ENCODE measurements around the gene LARGE1.

Gene LARGE1

DNA sequence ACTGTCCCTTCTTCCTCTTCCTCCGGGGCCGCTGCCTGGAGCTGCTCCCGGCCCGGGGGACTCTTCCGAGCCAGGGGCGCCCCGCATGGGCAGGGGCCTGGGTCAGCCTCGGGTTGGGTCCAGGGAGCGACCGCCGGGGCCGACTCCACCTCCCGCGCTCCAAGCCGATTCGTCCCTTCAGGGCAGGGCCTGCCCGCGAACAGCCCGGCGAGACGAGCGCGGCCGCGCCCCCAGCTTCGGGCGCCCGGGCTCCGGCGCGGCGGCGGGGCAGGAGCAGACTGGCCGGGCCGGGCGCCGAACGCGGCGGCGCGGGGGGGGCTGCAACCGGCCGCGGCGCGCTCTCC is at the start of gene LARGE1:
Gene LARGE1 (minus strand): TSS at position 280 of the 344 bp plus-strand sequence.
- DNase-seq (ENCODE audit: low read depth, low spot score), result no peak
- H3K27ac ChIP-seq, result peak within 1 kb of the TSS; percentile 32

- H3K27ac ChIP-seq, result no peak overlapping the region
- DNase-seq (ENCODE audit: low read depth, low spot score), result peak; percentile 8
Observed at GRCh38 chr22:33969045-33969444, 48.8 kb upstream of the LARGE1 start.

GRCh38 chr22:33964121-33964520 is 43.8 kb upstream of the LARGE1 start:
- no peak overlapping the region for H3K27ac ChIP-seq
- DNase-seq (ENCODE audit: low read depth, low spot score), result no peak

- no peak for DNase-seq (ENCODE audit: low read depth, low spot score)
- H3K27ac ChIP-seq, result no peak overlapping the region
Observed at GRCh38 chr22:33962409-33962808, 42.1 kb upstream of the LARGE1 start.

DNA sequence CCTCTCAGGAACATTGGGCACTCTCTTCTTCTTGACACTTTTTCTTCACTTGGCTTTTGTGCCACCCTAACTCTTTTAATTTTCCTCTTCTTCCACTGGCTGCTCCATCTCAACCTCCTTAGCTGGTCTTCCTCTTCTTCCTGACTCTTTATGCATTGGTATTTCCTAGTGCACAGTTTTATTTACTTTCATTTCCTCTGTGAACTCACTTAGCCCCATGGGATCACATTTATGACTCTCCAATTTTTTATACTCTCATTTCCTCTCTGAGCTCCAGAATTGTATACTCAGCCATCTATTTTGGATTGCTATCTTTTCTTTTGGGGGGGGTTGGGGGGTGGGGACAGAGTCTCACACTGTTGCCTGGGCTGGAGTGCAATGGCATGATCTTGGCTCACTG is 38.5 kb upstream of the LARGE1 start:
- DNase-seq (ENCODE audit: low read depth, low spot score), result no peak
- H3K27ac ChIP-seq, result no peak overlapping the region

GRCh38 chr22:33957086-33957485 is 36.8 kb upstream of the LARGE1 start:
- no peak for DNase-seq (ENCODE audit: low read depth, low spot score)
- no peak overlapping the region for H3K27ac ChIP-seq

- DNase-seq (ENCODE audit: low read depth, low spot score), result no peak
- no peak overlapping the region for H3K27ac ChIP-seq
Observed at GRCh38 chr22:33952776-33953175, 32.5 kb upstream of the LARGE1 start.

GRCh38 chr22:33940741-33941140 is 20.5 kb upstream of the LARGE1 start:
- H3K27ac ChIP-seq, result no peak overlapping the region
- no peak for DNase-seq (ENCODE audit: low read depth, low spot score)

DNA sequence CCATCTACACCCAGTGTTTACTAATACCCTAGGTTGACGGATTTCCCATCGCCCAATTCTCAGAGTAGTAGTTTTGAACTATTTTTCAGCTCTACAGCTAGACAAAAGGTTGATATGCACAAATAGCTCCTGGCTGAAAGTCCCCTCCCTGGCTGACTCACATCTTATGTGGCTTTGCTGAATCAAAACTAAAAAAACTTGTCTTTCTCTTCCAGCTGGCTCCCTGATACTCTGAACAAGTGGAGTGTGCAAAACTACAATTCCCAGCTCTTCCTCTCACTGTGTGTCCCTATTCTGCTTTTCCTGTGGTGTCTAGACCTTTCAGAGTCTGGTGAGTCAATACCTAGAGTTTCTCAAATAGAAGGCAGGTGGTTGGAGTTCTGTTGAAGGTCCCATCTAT is 12.7 kb upstream of the LARGE1 start:
- DNase-seq (ENCODE audit: low read depth, low spot score), result peak; percentile 10
- no peak overlapping the region for H3K27ac ChIP-seq

- no peak overlapping the region for H3K27ac ChIP-seq
- no peak for DNase-seq (ENCODE audit: low read depth, low spot score)
Observed at GRCh38 chr22:33931406-33931805, 11.1 kb upstream of the LARGE1 start.

GRCh38 chr22:33927752-33928151 is 7.5 kb upstream of the LARGE1 start:
- no peak for DNase-seq (ENCODE audit: low read depth, low spot score)

GRCh38 chr22:33925194-33925593 is 4.9 kb upstream of the LARGE1 start:
- H3K27ac ChIP-seq, result no peak overlapping the region
- DNase-seq (ENCODE audit: low read depth, low spot score), result no peak

More at GRCh38 chr22:33927752-33928151, 7.5 kb upstream of the LARGE1 start:
- no peak overlapping the region for H3K27ac ChIP-seq

GRCh38 chr22:33923660-33924246 is 3.5 kb upstream of the LARGE1 start:
- DNase-seq (ENCODE audit: low read depth, low spot score), result peak; percentile 29
- no peak overlapping the region for H3K27ac ChIP-seq

- no peak for DNase-seq (ENCODE audit: low read depth, low spot score)
- H3K27ac ChIP-seq, result no peak overlapping the region
Observed at GRCh38 chr22:33923033-33923432, 2.8 kb upstream of the LARGE1 start.

GRCh38 chr22:33922349-33922681 is 2.0 kb upstream of the LARGE1 start:
- no peak overlapping the region for H3K27ac ChIP-seq
- DNase-seq (ENCODE audit: low read depth, low spot score), result no peak

DNA sequence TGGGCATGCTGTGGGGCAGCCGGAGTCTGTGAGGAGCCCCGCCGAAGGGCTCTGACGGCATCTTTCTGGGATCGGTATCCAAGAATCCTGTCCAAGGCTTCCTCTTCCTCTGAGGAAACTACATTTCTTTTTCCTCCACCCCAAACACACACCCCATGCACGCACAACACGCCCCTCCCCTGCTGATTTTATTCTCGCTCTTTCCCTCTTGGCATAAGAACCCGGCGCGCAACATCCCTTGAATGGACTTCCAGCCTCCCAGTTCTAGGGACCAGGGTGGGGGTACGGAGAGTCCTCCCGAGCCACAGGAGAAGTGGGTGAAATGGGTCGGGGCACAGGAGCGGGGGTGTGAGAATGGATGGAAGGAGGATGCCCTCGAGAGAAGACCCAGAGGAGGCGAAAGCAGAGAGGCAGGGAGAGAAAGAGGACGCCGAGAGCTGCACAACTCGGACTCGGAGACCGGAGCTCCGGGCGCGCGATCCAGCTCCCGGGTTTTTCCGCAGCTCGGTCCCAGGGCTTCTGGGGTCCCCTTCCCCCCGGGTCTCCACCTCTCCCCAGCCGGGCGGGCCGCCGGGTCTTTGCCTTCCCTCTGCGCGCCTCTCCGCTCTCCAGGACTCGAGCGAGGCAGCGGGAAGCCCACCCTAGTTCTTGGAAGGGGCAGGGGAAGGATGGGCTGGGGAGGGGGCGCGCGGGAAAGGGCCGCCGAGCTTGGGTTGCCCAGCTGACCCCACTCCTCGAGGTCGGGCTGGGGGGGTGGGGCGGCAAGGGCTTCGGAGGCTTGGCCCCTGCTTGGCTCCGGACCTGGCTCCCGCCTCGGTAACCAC is 1.5 kb upstream of the LARGE1 start:
- no peak overlapping the region for H3K27ac ChIP-seq
- no peak for DNase-seq (ENCODE audit: low read depth, low spot score)

- DNase-seq (ENCODE audit: low read depth, low spot score), result peak; percentile 79
- peak overlapping the region; percentile 32 for H3K27ac ChIP-seq
Observed at GRCh38 chr22:33920927-33921524, 750 bp upstream of the LARGE1 start.

DNA sequence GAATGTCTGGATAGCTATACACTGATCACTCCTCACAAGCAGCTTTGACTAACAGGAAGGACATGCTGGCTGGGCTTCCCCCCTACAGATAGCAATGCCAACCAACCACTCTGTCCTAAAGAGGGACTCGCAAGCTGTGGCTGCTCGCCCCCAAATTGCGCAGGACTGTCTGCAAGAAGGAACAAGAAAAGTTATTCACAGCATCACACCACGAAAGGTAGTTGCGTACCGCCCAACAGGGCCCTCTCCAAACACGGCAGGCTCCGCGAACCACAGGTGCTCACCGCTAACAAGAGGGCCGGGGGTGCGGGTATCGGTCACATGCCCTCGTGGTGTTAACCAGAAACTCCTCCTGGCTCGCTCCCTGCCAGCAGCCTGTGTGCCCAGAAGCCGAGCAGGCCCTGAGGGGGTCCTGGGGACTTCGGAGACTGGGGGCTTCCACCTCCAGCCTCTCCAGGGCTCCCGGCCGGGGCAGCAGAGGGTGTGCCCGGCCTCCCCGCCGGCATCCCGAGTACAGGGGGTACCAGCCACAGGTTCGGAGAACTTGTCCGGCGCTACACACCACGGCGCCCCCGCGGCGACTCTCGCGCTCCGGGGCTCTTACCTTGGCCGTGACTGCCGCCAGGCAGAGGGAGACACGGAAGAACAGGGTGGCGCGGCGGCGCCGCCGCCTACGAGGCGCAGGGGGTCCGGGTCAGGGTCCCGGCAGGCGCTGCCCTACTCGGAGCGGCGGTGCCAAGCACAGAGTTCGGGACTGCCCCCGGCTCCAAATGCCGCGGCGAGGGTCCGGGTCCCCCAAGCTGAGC is 682 bp downstream of the LARGE1 start:
- DNase-seq (ENCODE audit: low read depth, low spot score), result no peak
- H3K27ac ChIP-seq, result no peak overlapping the region

GRCh38 chr22:33918676-33919365 is 1.5 kb downstream of the LARGE1 start:
- no peak overlapping the region for H3K27ac ChIP-seq

GRCh38 chr22:33917744-33918406 is 2.4 kb downstream of the LARGE1 start:
- H3K27ac ChIP-seq, result no peak overlapping the region
- no peak for DNase-seq (ENCODE audit: low read depth, low spot score)

More at GRCh38 chr22:33918676-33919365, 1.5 kb downstream of the LARGE1 start:
- no peak for DNase-seq (ENCODE audit: low read depth, low spot score)

Measured in epithelial cell of prostate (primary cell).